SU-DHL-6 (cell line): Measurements from ENCODE around the gene TNFAIP1.

Source experiments
- CTCF ChIP-seq: fragments of 200-600 bp; sonication (generic); IDR thresholded peaks from one replicate; pipeline ENCODE4 v1.5.1; 2017; ENCODE audit warnings: antibody characterized with exemption, mild to moderate bottlenecking, low read length, moderate library complexity; ENCODE audit not compliant: insufficient read depth, poor library complexity, severe bottlenecking
- EZH2phosphoT487 ChIP-seq: fragments of 200-600 bp; sonication (generic), shearing (Covaris generic); conservative IDR thresholded peaks from 2 replicates; pipeline ENCODE4 v1.6.1; 2018; ENCODE audit warnings: mild to moderate bottlenecking, antibody characterized with exemption, low read length, moderate library complexity, mixed read lengths

- TF ChIP-seq CTCF (no peak), EZH2phosphoT487 (no peak)
These were observed 36.8 kb downstream of the TNFAIP1 start for GRCh38 chr17:28372203-28372944.
